ENCODE results near the gene IPO11.

DNA sequence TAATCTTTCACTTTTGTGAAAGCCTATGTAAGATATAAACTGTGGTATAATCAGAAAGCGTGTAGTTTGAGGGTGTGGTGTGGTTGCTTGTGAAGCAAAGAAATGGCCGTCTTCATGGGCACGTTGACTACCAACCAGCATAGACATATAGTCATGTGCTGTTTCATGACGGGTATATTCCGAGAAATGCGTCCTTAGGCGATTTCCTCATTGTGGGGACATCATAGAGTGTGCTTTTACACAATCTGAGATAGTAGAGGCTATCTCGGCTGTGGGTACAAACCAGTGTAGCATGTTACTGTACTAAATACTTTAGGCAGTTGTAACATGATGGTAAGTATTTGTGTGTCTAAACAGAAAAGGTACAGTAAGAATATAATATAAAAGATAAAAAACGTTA lies 86.4 kb downstream of the IPO11 start:
- TF ChIP-seq POLR2A (IDR thresholded peaks at IDR 0.05) (no peak), CTCF (IDR thresholded peaks at IDR 0.05 in 4 of 5, conservative IDR thresholded peaks at IDR 0.05 in 1 of 5) (no peak)
